ENCODE results near the gene ARID1B. TPM values are rescaled to one million over a fixed set of nuclear protein-coding genes. Genes with fewer than 3 reads are reported as not detected.

Gene ARID1B
- total and polyA plus RNA-seq, 2 of the 13 experiments (the other 11 are each of a cell fraction or from before 2014, with no cell fraction given) = 20.1 to 32.6 TPM

GRCh38 chr6:157162766-157163433, 385.7 kb downstream of the ARID1B start:
- Histone ChIP-seq H3K9ac (ENCODE audit: insufficient read depth, low read depth, low read length) (no peak overlapping the region), H3K4me2 (ENCODE audit: low read depth, low read length) (no peak overlapping the region), H3K9me3 (ENCODE audit: low read length) (no peaks in the 10 kb centered on the region), H3K27ac (ENCODE audit: extremely low read length, insufficient read depth, low read length) (no peak overlapping the region), H2AFZ (ENCODE audit: low read length) (no peak overlapping the region), H3K36me3 (replicated peaks in 1 of 2; ENCODE audit: control insufficient read depth in 1 of 2, insufficient read depth in 2 of 2, low read length in 2 of 2) (peaks cover 7 to 16% of the 10 kb centered on the region in 2 experiments), H3K4me1 (ENCODE audit: insufficient read depth, low read length) (no peaks in the 10 kb centered on the region), H4K20me1 (ENCODE audit: insufficient read depth, low read length) (no peaks in the 10 kb centered on the region), H3K4me3 (replicated peaks in 1 of 3; ENCODE audit: insufficient read depth in 1 of 3, low read depth in 2 of 3, low read length in 3 of 3) (no peak overlapping the region), H3K27me3 (ENCODE audit: control insufficient read depth in 1 of 2, insufficient read depth in 2 of 2, low read length in 2 of 2) (no peaks in the 10 kb centered on the region), H3K79me2 (ENCODE audit: insufficient read depth, low read length) (no peaks in the 10 kb centered on the region)
- ChIA-PET POLR2A (no interaction called here), CTCF (ENCODE audit: low intra/inter-chr PET ratio, low total read pairs) (no interaction called here)
- FAIRE-seq = no peak
- WGBS (ENCODE audit: low lambda C conversion rate) = 98% methylated on average over 17 of the region's 17 CpGs
- no peak for TF ChIP-seq SOX6 (IDR thresholded peaks at IDR 0.05)
- TF ChIP-seq SOX6 (CRISPR knock-in tag; IDR thresholded peaks at IDR 0.05) = no peak
- no peak for TF ChIP-seq GABPA (IDR thresholded peaks at IDR 0.05; ENCODE audit: low read depth, low read length)
- no peak for TF ChIP-seq GABPA (CRISPR knock-in tag; IDR thresholded peaks at IDR 0.05; ENCODE audit: low read depth)
- TF ChIP-seq NFRKB (IDR thresholded peaks at IDR 0.05) = no peak
- no peak for TF ChIP-seq FOXP4 (CRISPR knock-in tag; IDR thresholded peaks at IDR 0.05)
- no peak for TF ChIP-seq ZNF530 (CRISPR knock-in tag; IDR thresholded peaks at IDR 0.05; ENCODE audit: low read depth)
- TF ChIP-seq KLF9 (CRISPR knock-in tag; IDR thresholded peaks at IDR 0.05; ENCODE audit: low read depth) = no peak
- no peak for TF ChIP-seq RAD21 (CRISPR knock-in tag; IDR thresholded peaks at IDR 0.05)
- no peak for TF ChIP-seq STAT5B (CRISPR knock-in tag; IDR thresholded peaks at IDR 0.05)
- no peak for TF ChIP-seq ZNF343 (CRISPR knock-in tag; IDR thresholded peaks at IDR 0.05)
- TF ChIP-seq SNAI1 (CRISPR knock-in tag; IDR thresholded peaks at IDR 0.05; ENCODE audit: borderline replicate concordance) = no peak
- TF ChIP-seq ZBTB43 (CRISPR knock-in tag; conservative IDR thresholded peaks at IDR 0.05) = no peak
- no peak for TF ChIP-seq SRF (IDR thresholded peaks at IDR 0.05; ENCODE audit: low read depth, low read length)
- TF ChIP-seq HNRNPK (IDR thresholded peaks at IDR 0.05; ENCODE audit: low read depth, low read length, poor library complexity, severe bottlenecking) = no peak
- no peak for TF ChIP-seq MAF1 (CRISPR knock-in tag; IDR thresholded peaks at IDR 0.05; ENCODE audit: borderline replicate concordance)
- no peak for TF ChIP-seq SP5 (CRISPR knock-in tag; IDR thresholded peaks at IDR 0.05; ENCODE audit: borderline replicate concordance, low read depth)
- no peak for TF ChIP-seq ZBTB14 (CRISPR knock-in tag; IDR thresholded peaks at IDR 0.05)
- no peak for TF ChIP-seq EP300 (IDR thresholded peaks at IDR 0.05; ENCODE audit: low read depth in 2 of 2, low read length in 2 of 2)
- TF ChIP-seq EP300 (CRISPR knock-in tag; IDR thresholded peaks at IDR 0.05; ENCODE audit: borderline replicate concordance) = no peak
- TF ChIP-seq FOXA1 (IDR thresholded peaks at IDR 0.05) = no peak
- no peak for TF ChIP-seq FOXA1 (CRISPR knock-in tag; IDR thresholded peaks at IDR 0.05)
- no peak for TF ChIP-seq REXO4 (CRISPR knock-in tag; IDR thresholded peaks at IDR 0.05; ENCODE audit: borderline replicate concordance)
- no peak for TF ChIP-seq ZNF292 (CRISPR knock-in tag; IDR thresholded peaks at IDR 0.05; ENCODE audit: borderline replicate concordance, low read depth)
- intact Hi-C loops (cut with micrococcal nuclease; ENCODE audit: unreplicated experiment) (no loop called here), in situ Hi-C loops (cut with HindIII; ENCODE audit: extremely low pct_ligation_motif_present, low pct_unique_long_range_greater_than_20kb) (no loop called here)
- BruUV-seq (replicated peaks) = no TSS peak
- no peak for ATAC-seq
- DNase-seq (ENCODE audit: low spot score) = no peak
